ENCODE results near the gene ZIC2.
"Not testable (repeated sequence)": the region's sequence is repeated elsewhere in the genome, so short reads cannot be mapped to it uniquely, and the experiment has no call there.

Gene ZIC2

DNA sequence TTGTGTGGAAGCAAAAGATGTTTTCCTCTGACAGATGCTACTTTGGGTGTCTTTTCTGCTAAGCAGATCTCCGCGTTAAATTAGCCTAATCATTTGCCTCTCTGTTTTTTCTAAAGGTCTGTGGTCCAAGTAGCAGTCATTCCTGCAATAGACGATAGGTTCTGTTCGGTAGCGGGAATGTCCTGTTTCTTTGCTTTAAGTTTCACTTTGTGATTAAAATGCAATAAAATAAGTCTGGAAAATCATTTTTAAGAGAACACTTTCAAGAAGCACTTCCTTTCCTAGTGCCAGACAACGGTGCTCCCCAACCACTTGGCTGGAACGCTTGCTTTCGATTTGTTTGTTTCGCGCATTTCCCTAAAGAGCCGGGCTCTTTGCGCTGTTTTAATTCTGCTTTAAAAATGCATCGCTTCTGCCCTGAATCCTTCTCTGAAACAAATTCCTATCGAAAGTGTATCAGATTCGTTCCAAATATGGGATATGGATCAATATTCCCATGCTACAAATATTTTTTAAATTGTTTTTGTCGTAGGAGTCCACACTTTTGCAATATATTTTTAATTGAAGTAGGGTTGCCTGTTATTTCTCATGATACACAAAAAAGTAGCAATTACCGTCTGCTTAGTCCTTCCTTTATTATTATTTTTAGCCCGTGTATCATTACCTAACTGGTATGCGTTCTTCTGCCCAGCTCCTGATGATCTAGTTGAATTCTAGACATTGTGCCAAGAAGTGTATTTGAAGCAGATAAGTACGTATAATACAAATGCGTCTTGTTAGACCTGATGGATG is 14.2 kb downstream of the ZIC2 start:
- no peak overlapping the region for H3K4me3 Mint-ChIP-seq
- no peak for ATAC-seq
- H3K36me3 Mint-ChIP-seq: no peaks in the 10 kb centered on the region
- H3K27ac Mint-ChIP-seq: no peak overlapping the region
- H3K9me3 Mint-ChIP-seq: peaks cover 9% of the 10 kb centered on the region
- peaks cover 90% of the 10 kb centered on the region for H3K27me3 Mint-ChIP-seq
- no peaks in the 10 kb centered on the region for H3K4me1 Mint-ChIP-seq

DNA sequence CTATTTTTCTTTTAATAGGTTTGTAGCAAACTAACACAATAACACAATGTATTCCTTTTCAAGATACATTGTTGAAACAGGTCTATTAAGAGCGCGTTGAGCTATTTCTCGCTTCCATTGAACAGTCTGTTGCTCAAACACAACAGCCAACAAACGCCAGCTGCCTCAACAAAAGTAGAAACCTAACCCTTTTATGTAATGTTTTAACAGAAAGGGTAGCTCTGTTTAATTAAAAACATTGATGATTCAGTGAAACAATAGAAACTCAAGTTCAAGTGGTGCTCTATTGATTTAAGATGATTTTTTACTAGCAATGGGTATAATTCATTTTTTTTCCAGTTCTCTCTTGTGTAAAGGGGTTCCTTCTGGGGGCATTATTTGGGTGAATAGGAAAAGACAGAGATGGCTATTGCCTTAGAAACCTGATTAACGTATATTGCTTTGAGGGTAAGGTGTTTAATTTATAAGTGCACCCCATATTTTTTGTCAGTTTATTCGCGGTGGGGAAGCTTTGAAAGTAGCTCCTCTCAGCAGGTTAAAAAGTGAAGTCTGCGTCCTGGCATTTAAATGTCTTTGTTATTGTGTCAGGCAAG is 14.9 kb downstream of the ZIC2 start:
- H3K9me3 Mint-ChIP-seq: peaks cover 9% of the 10 kb centered on the region
- H3K4me1 Mint-ChIP-seq: no peaks in the 10 kb centered on the region
- no peak overlapping the region for H3K4me3 Mint-ChIP-seq
- H3K36me3 Mint-ChIP-seq: no peaks in the 10 kb centered on the region
- no peak overlapping the region for H3K27ac Mint-ChIP-seq
- H3K27me3 Mint-ChIP-seq: peaks cover 89% of the 10 kb centered on the region
- no peak for ATAC-seq

DNA sequence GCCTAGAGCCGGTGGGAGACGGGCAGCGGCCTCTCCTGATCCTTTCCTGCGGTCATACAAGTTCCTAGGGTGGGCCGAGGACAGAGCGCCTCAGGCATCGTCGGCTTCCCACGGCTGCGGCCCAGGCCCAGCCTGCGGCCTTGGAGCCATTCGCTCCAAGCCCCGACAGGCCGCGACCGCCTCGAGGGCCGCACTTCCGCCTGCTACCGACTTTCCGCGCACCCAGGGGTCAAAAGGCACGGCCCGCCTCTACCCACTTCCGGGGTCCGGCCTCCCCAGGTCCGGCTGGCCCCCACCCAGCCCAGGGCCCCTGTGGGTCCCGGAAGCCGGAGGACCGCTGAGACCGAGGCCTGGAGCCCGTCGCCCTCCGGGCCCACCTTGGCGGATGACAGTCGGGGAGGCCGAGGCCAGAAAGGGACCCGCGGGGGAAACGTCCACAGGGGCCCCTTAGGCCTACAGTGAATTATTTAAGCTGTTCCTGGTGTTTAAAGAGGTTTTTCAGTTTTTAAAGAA is 16.2 kb downstream of the ZIC2 start:
- no peaks in the 10 kb centered on the region for H3K4me1 Mint-ChIP-seq

DNA sequence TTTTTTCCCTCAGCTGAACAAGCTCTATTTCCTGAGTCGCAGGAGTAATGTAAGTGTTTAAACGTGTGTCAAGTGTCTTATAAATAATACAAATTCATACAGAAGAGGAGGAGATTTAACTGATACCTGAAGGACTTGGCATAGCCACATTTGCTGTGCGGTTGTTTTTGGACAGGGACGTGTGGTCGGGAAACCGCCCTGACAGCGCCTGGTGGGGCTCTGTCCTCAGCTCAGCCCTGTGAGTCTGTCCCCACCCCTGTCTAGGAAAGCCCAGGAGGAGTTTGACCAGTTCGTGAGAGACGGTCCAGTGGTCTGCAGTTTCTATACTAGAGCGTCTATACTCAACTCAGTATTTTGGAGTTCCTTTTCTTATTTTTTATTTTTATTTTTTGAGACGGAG is 16.7 kb downstream of the ZIC2 start:
- Mint-ChIP-seq H3K9me3 (peaks cover 5% of the 10 kb centered on the region), H3K4me3 (no peak overlapping the region), H3K27me3 (peaks cover 77% of the 10 kb centered on the region), H3K4me1 (no peaks in the 10 kb centered on the region), H3K36me3 (no peaks in the 10 kb centered on the region), H3K27ac (no peak overlapping the region)
- no peak for ATAC-seq

More for the DNA sequence above, 16.2 kb downstream of the ZIC2 start:
- Mint-ChIP-seq H3K9me3 (peaks cover 5% of the 10 kb centered on the region), H3K27ac (no peak overlapping the region), H3K36me3 (no peaks in the 10 kb centered on the region), H3K4me3 (no peak overlapping the region), H3K27me3 (peaks cover 77% of the 10 kb centered on the region)
- no peak for ATAC-seq

DNA sequence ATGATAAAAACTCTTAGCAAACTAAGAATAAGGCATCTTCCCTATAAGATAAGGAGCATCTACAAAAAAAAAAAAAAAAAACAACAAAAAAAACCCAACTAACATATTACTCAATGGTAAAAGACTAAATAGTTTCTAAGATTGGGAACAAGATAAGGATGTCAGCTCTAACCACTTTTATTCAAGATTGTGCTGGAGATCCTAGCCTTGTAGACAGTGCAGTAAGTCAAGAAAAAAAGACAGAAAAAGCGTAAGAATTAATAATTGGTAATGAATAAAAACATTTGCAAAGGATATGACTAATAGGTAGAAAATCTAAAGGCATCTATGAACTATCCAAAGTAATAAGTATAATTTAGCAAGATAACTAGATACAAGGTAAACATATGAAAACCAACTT is 33.0 kb downstream of the ZIC2 start:
- H3K27ac Mint-ChIP-seq: no peak overlapping the region

DNA sequence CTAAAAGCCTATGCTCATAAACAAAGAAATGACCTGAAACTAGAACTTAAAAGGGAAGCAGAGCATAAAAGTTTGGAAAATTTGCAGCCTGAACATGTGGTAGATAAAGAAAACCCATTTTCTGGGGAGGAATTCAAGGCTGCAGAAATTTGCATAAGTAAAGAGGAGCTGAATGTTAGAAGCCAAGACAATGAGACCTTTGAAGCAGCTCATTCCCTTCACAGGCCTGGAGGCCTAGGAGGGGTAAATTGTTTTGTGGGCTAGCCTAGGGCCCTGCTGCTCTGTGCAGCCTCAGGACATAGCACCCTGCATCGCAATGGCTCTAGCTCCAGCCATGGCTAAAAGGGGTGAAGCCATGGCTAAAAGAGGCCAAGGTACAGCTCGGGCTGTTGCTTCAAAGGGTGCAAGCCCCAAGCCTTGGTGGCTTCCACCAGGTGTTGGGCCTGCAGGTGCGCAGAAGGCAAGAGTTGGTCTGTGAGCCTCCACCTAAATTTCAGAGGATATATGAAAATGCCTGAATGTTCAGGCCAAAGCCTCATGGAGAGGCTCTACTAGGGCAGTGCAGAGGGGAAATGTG is 38.3 kb downstream of the ZIC2 start:
- H3K9me3 Mint-ChIP-seq: peaks cover 18% of the 10 kb centered on the region
- no peaks in the 10 kb centered on the region for H3K4me1 Mint-ChIP-seq
- ATAC-seq: no peak
- H3K4me3 Mint-ChIP-seq: no peak overlapping the region
- H3K27ac Mint-ChIP-seq: no peak overlapping the region
- H3K36me3 Mint-ChIP-seq: no peaks in the 10 kb centered on the region
- H3K27me3 Mint-ChIP-seq: no peaks in the 10 kb centered on the region

More for the DNA sequence above, 33.0 kb downstream of the ZIC2 start:
- no peaks in the 10 kb centered on the region for H3K27me3 Mint-ChIP-seq
- H3K4me3 Mint-ChIP-seq: no peak overlapping the region
- no peaks in the 10 kb centered on the region for H3K4me1 Mint-ChIP-seq
- ATAC-seq: no peak
- peaks cover 5% of the 10 kb centered on the region for H3K9me3 Mint-ChIP-seq
- H3K36me3 Mint-ChIP-seq: no peaks in the 10 kb centered on the region

DNA sequence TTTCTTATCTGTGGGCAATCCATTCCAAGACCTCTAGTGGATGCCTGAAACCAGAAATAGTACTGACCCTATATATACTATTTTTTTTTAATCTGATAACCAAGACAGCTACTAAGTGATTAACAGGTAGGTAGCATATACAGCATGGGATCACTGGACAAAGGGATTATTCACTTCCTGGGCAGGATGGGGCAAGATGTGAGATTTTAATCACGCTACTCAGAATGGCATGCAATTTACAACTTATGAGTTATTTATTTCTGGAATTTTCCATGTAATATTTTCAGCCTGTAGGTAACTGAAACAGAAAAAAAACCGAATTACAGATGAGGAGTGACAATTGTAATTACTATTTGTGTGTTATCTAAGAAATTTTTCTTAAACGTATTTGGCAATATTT is 41.2 kb downstream of the ZIC2 start:
- Mint-ChIP-seq H3K4me3 (no peak overlapping the region), H3K4me1 (no peaks in the 10 kb centered on the region), H3K27me3 (peaks cover 7% of the 10 kb centered on the region), H3K27ac (no peak overlapping the region), H3K36me3 (no peaks in the 10 kb centered on the region), H3K9me3 (peaks cover 18% of the 10 kb centered on the region)
- ATAC-seq: no peak

DNA sequence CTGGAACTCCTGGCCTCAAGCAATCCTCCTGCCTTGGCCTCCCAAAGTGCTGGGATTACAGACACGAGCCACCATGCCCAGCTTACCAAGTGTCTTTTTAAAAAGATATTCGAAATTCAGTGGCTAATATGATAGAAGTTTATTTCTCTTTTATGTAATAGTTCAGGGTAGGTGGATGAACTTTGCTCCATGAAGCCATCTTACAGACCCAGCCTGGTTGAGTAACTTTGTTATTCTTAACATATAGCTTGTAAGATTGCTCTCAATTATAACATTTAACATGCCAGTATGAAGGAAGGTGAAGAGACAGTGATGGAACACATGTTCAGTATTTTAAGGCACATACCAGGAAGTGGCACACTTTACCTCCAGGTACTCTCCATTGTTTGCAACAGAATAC is 42.4 kb downstream of the ZIC2 start:
- Mint-ChIP-seq H3K27ac (no peak overlapping the region), H3K4me3 (no peak overlapping the region), H3K4me1 (no peaks in the 10 kb centered on the region), H3K9me3 (peaks cover 15% of the 10 kb centered on the region), H3K36me3 (no peaks in the 10 kb centered on the region), H3K27me3 (peaks cover 7% of the 10 kb centered on the region)
- ATAC-seq: no peak

DNA sequence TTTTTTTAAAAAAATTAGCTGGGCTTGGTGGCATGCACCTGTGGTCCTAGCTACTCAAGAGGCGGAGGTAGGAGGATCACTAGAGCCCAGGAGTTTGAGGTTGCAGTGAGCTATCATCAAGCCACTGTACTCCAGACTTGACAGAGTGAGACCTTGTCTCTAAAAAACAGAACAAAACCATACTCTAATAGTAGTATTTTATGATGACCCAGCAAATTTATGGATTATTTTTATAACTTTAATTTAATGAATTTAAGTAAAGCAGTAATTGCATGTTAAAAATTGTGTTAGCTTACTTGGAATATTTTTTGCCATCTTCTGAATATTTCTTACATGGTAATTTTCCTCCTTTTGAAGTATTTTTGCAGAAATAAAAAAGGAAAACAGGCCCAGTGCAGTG is 48.3 kb downstream of the ZIC2 start:
- no peak overlapping the region for H3K4me3 Mint-ChIP-seq
- no peaks in the 10 kb centered on the region for H3K4me1 Mint-ChIP-seq
- H3K27ac Mint-ChIP-seq: no peak overlapping the region
- H3K36me3 Mint-ChIP-seq: no peaks in the 10 kb centered on the region
- H3K9me3 Mint-ChIP-seq: no peaks in the 10 kb centered on the region
- no peak for ATAC-seq
- peaks cover 16% of the 10 kb centered on the region for H3K27me3 Mint-ChIP-seq

DNA sequence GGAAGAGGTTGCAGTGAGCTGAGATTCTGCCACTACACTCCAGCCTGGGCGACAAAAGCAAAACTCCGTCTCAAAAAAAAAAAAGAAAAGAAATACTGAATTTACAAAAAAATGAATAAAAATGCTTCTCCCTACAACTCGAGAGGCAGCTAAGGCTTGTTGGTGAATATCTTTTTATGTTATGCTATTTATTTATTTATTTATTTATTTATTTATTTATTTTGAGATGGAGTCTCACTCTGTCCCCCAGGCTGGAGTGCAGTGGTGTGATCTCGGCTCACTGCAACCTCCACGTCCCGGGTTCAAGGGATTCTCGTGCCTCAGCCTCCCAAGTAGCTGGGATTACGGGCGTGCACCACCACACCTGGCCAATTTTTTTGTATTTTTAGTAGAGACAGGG is 51.1 kb downstream of the ZIC2 start:
- H3K4me3 Mint-ChIP-seq, H3K27ac Mint-ChIP-seq, H3K36me3 Mint-ChIP-seq, H3K9me3 Mint-ChIP-seq, H3K27me3 Mint-ChIP-seq, ATAC-seq, H3K4me1 Mint-ChIP-seq: not testable (repeated sequence)

DNA sequence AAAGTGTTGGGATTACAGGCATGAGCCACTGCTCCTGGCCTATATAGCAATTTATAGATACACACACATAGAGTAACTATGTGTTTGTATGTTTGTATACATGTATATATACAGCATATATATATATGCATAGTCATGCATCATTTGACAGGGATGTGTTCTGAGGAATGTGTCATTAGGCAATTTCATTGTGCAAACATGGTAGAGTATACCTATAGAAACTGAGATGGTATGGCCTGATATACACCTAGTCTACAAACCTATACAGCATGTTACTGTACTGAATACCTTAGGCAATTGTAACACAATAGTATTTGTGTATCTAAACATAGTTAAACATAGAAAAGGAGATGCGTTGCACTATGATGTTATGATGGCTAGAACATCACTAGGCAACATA is 54.4 kb downstream of the ZIC2 start:
- H3K36me3 Mint-ChIP-seq: no peaks in the 10 kb centered on the region
- H3K27me3 Mint-ChIP-seq: peaks cover 8% of the 10 kb centered on the region
- H3K4me3 Mint-ChIP-seq: no peak overlapping the region
- H3K9me3 Mint-ChIP-seq: no peaks in the 10 kb centered on the region
- no peak overlapping the region for H3K27ac Mint-ChIP-seq
- ATAC-seq: no peak
- H3K4me1 Mint-ChIP-seq: no peaks in the 10 kb centered on the region

Measured in stimulated activated memory B cell treated with anti-CD40 and anti-IgM and Interleukin-4, amounts not matched to agents 10 μg/mL and 1 μg/mL and 100 μg/mL, for 72 hours (primary cell).